Fibroblast of skin of right biceps (primary cell): ENCODE data around the gene COL12A1.
"Not testable (repeated sequence)": the region's sequence is repeated elsewhere in the genome, so short reads cannot be mapped to it uniquely, and the experiment has no call there.

Experiments
- DNase-seq: peaks from one replicate; pipeline ENCODE4 v3.0.0-alpha.2; 2013

COL12A1 gene

GRCh38 chr6:75211920-75212590, 6.2 kb upstream of the COL12A1 start:
- no peak for DNase-seq

GRCh38 chr6:75210885-75211739, 5.3 kb upstream of the COL12A1 start:
- DNase-seq = peak; percentile 74

- no peak for DNase-seq
Observed at GRCh38 chr6:75209184-75209723, 3.4 kb upstream of the COL12A1 start.

- peak; percentile 87 for DNase-seq
Observed at GRCh38 chr6:75208298-75209183, 2.7 kb upstream of the COL12A1 start.

GRCh38 chr6:75206576-75207342, 906 bp upstream of the COL12A1 start:
- no peak for DNase-seq

GRCh38 chr6:75204959-75205775, 686 bp downstream of the COL12A1 start:
- peak; percentile 87 for DNase-seq

- DNase-seq = peak; percentile 95
Observed at GRCh38 chr6:75204217-75204958, 1.5 kb downstream of the COL12A1 start.

- peak; percentile 55 for DNase-seq
Observed at GRCh38 chr6:75203721-75204120, 2.1 kb downstream of the COL12A1 start.

- peak; percentile 54 for DNase-seq
Observed at GRCh38 chr6:75202676-75203131, 3.1 kb downstream of the COL12A1 start.

GRCh38 chr6:75201901-75202672, 3.8 kb downstream of the COL12A1 start:
- DNase-seq = peak; percentile 48

GRCh38 chr6:75201021-75201420, 4.8 kb downstream of the COL12A1 start:
- peak; percentile 56 for DNase-seq

GRCh38 chr6:75199889-75200288, 6.0 kb downstream of the COL12A1 start:
- DNase-seq = no peak

- peak; percentile 93 for DNase-seq
Observed at GRCh38 chr6:75196081-75196687, 9.7 kb downstream of the COL12A1 start.

- no peak for DNase-seq
Observed at GRCh38 chr6:75188221-75188925, 17.5 kb downstream of the COL12A1 start.

GRCh38 chr6:75186581-75186980, 19.3 kb downstream of the COL12A1 start:
- not testable (repeated sequence) for DNase-seq

- peak; percentile 90 for DNase-seq
Observed at GRCh38 chr6:75183099-75183541, 22.7 kb downstream of the COL12A1 start.

GRCh38 chr6:75180864-75181263, 25.0 kb downstream of the COL12A1 start:
- no peak for DNase-seq

- no peak for DNase-seq
Observed at GRCh38 chr6:75178757-75179156, 27.1 kb downstream of the COL12A1 start.
